Activated CD4-positive, alpha-beta T cell treated with anti-CD3 and anti-CD28 coated beads for 1 hour (primary cell): ENCODE results near the gene GPNMB.
"Not testable (repeated sequence)": the region's sequence is repeated elsewhere in the genome, so short reads cannot be mapped to it uniquely, and the experiment has no call there.

Experiments
- DNase-seq: peaks from one replicate; pipeline ENCODE4 v3.0.0-alpha.2; 2020

Gene GPNMB

GRCh38 chr7:23312141-23312540 lies 65.6 kb downstream of the GPNMB start:
- not testable (repeated sequence) for DNase-seq

GRCh38 chr7:23315366-23315765 lies 68.8 kb downstream of the GPNMB start:
- no peak for DNase-seq
